Measurements from ENCODE around the gene PDSS2.

The PDSS2 gene

GRCh38 chr6:107248147-107248546, 211.2 kb downstream of the PDSS2 start:
- DNase-seq = no peak

GRCh38 chr6:107246972-107247615, 212.3 kb downstream of the PDSS2 start:
- no peak for DNase-seq

GRCh38 chr6:107246249-107246971, 213.0 kb downstream of the PDSS2 start:
- no peak for DNase-seq

GRCh38 chr6:107244742-107245480, 214.5 kb downstream of the PDSS2 start:
- no peak for DNase-seq

GRCh38 chr6:107244082-107244741, 215.2 kb downstream of the PDSS2 start:
- no peak for DNase-seq

- DNase-seq = no peak
Measured at GRCh38 chr6:107243471-107243870, 215.9 kb downstream of the PDSS2 start.

GRCh38 chr6:107237992-107238660, 221.2 kb downstream of the PDSS2 start:
- DNase-seq = no peak

GRCh38 chr6:107235511-107235910, 223.9 kb downstream of the PDSS2 start:
- no peak for DNase-seq

GRCh38 chr6:107235007-107235406, 224.4 kb downstream of the PDSS2 start:
- no peak for DNase-seq

- DNase-seq = no peak
Measured at GRCh38 chr6:107231243-107231642, 228.1 kb downstream of the PDSS2 start.

GRCh38 chr6:107230448-107230847, 228.9 kb downstream of the PDSS2 start:
- no peak for DNase-seq

GRCh38 chr6:107230024-107230423, 229.3 kb downstream of the PDSS2 start:
- DNase-seq = no peak

GRCh38 chr6:107228754-107229153, 230.6 kb downstream of the PDSS2 start:
- DNase-seq = no peak

GRCh38 chr6:107221519-107221918, 237.8 kb downstream of the PDSS2 start:
- no peak for DNase-seq

- no peak for DNase-seq
Measured at GRCh38 chr6:107219851-107220250, 239.5 kb downstream of the PDSS2 start.

- no peak for DNase-seq
Measured at GRCh38 chr6:107218142-107218541, 241.2 kb downstream of the PDSS2 start.

GRCh38 chr6:107217248-107217647, 242.1 kb downstream of the PDSS2 start:
- no peak for DNase-seq

GRCh38 chr6:107216197-107216933, 243.0 kb downstream of the PDSS2 start:
- no peak for DNase-seq

GRCh38 chr6:107215334-107215733, 244.0 kb downstream of the PDSS2 start:
- DNase-seq = no peak

GRCh38 chr6:107214655-107215054, 244.7 kb downstream of the PDSS2 start:
- DNase-seq = no peak

GRCh38 chr6:107209406-107210305, 249.7 kb downstream of the PDSS2 start:
- DNase-seq = no peak

Data from NCI-H2081 treated with DMSO at 0.1 percent for 48 hours (cell line).